ENCODE results near the gene CCDC61. TPM values are rescaled to one million over a fixed set of nuclear protein-coding genes. Genes with fewer than 3 reads are reported as not detected.

The CCDC61 gene
- total RNA-seq, 1 donor = 0.94 TPM

DNA sequence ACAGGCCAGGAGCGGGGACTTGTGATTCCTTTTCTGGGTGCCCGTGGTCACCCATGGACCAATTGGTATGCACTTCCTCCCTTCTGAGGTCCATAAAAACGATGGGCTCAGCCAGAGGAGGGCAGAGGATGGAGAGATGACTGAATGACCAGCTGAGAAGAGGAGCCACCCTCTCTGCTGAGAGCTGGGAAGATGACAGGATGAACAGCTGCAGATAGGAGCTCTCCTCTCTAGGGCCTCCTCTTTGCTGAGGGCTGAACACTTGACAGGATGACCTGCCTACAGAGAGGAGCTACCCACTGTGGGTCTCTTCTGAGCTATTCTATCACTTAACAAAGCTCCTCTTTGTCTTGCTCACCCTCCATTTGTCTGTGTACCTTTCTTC lies 41.5 kb downstream of the CCDC61 start:
- Histone ChIP-seq H3K9me3 (ENCODE audit: low read depth, low read length) (no peaks in the 10 kb centered on the region), H3K27me3 (ENCODE audit: insufficient read depth, low read length) (peaks cover 4% of the 10 kb centered on the region), H3K4me1 (ENCODE audit: insufficient read depth, low read length) (no peaks in the 10 kb centered on the region), H3K4me3 (ENCODE audit: low read length) (no peak overlapping the region)

DNA sequence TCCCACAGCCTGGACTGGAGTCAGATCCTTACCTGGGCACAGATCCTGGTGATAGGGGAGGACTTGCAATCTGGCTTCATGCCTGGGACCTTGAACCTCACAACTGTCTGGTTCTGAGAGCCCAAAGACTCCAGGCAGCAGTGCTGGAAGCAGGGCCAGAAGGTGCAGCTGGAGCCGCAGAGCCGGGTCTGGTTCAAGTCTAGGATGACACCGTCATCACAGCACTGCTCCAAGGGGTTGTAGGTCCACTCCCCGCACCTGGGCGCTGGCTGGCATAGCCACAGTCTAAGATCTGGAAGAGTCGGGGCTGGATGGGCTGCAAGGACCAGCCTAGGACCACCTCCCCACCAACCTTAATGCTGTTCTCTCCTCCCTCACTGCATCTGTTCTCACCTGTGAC lies 44.9 kb downstream of the CCDC61 start:
- Histone ChIP-seq H3K9me3 (ENCODE audit: low read depth, low read length) (no peaks in the 10 kb centered on the region), H3K4me3 (ENCODE audit: low read length) (no peak overlapping the region), H3K27me3 (ENCODE audit: insufficient read depth, low read length) (peaks cover 7% of the 10 kb centered on the region), H3K4me1 (ENCODE audit: insufficient read depth, low read length) (no peaks in the 10 kb centered on the region)

DNA sequence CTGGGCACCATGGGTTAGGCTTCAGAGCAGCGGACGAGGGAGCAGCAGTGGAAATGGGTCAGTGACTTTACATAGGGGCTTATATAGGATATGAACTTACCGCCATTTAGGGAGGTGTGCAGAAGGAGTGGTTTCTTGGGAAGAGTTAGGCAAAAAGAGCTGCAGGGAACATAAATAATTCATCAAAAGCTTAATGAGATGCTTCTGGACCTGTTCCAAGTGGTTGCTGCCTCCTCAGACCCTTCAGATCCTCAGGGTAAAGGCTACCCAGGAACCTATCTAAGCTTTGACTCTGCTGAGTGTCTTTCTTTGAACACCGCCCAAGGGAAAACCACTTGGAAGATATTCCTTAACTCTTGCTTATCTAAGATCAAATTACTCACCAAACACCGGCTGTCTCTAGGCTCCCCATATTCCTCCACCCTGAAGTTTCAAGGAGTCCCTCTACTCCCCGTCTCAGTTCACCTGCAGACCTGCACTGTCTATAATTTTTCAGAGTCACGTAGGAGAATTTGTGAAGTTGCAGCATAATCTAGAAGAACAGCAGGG lies 45.8 kb downstream of the CCDC61 start, which contains the start of gene IGFL4:
IGFL4 (minus strand) TSS at position 51 of the 549 bp plus-strand sequence; CDS start at position 11, 40 bp downstream.
- no peaks in the 10 kb centered on the region for H3K9me3 ChIP-seq (ENCODE audit: low read depth, low read length)
- H3K4me1 ChIP-seq (ENCODE audit: insufficient read depth, low read length) = no peaks in the 10 kb centered on the region
- H3K4me3 ChIP-seq (ENCODE audit: low read length) = no peak within 1 kb of the TSS
- H3K27me3 ChIP-seq (ENCODE audit: insufficient read depth, low read length) = peaks cover 10% of the 10 kb centered on the region

DNA sequence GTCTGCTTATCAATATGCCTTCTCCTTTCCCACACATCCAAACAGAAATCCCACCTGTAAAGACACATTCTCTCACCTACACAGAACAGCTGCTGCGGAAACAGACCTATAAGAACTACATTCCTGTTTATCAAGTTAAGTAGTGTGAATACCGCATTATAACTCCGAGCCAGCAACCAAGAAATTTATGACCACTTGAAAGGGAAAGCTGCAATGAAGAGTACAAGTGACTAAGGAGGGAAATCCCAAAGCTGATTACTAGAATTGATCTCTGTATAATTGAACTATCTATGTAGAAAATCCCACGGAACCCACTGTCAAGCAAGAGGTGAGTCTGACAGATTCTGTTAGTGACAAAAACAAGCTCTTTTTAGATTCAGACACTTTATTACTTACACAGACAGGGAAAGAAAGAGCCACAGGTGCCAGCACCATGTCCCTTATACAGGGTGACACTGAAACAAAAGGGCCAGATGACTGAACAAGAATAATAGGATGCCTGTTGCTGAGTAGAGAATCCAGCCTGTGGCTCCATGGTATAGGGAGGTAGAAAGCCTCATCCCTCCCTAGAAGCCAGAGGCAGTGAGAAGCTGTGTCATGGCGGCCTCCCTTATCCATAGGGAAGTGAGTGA lies 47.1 kb downstream of the CCDC61 start:
- H3K4me3 ChIP-seq (ENCODE audit: low read length) = no peak overlapping the region
- H3K4me1 ChIP-seq (ENCODE audit: insufficient read depth, low read length) = no peaks in the 10 kb centered on the region
- H3K9me3 ChIP-seq (ENCODE audit: low read depth, low read length) = no peaks in the 10 kb centered on the region
- H3K27me3 ChIP-seq (ENCODE audit: insufficient read depth, low read length) = peaks cover 15% of the 10 kb centered on the region

DNA sequence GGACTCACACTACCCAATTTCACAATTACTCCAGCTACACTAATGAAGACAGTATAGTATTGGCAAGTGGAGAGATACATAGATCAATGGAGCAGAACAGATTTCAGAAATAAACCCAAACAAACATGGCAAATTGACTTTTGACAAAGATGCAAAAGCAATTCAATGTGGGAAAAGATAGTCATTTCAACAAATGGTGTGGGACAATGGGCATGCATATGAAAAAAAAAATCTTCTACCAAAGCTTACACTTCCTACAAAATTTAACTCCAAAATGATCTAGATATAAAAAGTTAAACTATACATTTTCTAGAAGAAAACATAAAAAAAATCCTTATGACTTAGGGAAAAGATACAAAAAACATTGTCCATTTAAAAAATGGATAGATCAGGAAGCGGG lies 48.3 kb downstream of the CCDC61 start:
- H3K27me3 ChIP-seq (ENCODE audit: insufficient read depth, low read length) = peaks cover 18% of the 10 kb centered on the region
- no peaks in the 10 kb centered on the region for H3K9me3 ChIP-seq (ENCODE audit: low read depth, low read length)
- no peaks in the 10 kb centered on the region for H3K4me1 ChIP-seq (ENCODE audit: insufficient read depth, low read length)
- H3K4me3 ChIP-seq (ENCODE audit: low read length) = no peak overlapping the region

DNA sequence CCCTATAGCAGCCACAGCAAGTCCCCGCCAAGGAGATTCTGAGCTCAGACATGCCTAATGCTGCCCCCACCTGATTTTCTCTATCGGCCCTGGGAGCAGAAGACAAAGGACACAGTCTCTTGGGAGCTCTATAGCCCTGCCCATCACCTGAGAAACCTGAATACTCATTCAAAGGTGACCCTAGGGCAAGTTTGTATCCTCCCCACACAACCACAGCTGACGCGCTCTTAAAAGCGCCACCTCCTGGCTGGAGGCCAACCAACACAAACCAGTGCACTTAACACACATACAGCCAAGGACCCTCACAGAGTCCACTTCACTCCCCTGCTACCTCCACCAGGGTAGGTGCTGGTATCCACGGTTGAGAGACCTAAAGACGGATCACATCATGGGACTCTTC lies 54.3 kb downstream of the CCDC61 start:
- Histone ChIP-seq H3K27me3 (ENCODE audit: insufficient read depth, low read length) (peaks cover 30% of the 10 kb centered on the region), H3K4me3 (ENCODE audit: low read length) (no peak overlapping the region), H3K9me3 (ENCODE audit: low read depth, low read length) (no peaks in the 10 kb centered on the region), H3K4me1 (ENCODE audit: insufficient read depth, low read length) (no peaks in the 10 kb centered on the region)

DNA sequence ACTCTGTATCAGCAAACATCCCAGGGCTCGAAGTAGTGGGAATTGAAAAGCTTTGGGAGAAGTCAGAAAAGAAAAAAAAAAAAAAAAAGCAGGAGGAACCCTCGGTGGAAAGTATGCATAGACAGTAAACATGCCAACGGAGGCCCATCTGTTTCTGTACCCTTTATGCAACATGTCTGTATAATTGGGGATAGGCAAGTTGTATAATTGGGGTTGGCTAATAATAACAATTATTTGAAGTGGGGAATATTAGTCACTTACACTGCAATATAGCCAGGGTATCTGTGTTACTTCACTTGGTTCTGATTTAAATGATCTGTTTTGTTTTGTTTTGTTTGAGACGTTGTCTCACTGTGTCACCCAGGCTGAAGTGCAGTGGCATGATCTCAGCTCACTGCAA lies 57.6 kb downstream of the CCDC61 start:
- H3K4me1 ChIP-seq (ENCODE audit: insufficient read depth, low read length) = no peaks in the 10 kb centered on the region
- no peak overlapping the region for H3K4me3 ChIP-seq (ENCODE audit: low read length)
- H3K27me3 ChIP-seq (ENCODE audit: insufficient read depth, low read length) = peaks cover 27% of the 10 kb centered on the region
- no peaks in the 10 kb centered on the region for H3K9me3 ChIP-seq (ENCODE audit: low read depth, low read length)

DNA sequence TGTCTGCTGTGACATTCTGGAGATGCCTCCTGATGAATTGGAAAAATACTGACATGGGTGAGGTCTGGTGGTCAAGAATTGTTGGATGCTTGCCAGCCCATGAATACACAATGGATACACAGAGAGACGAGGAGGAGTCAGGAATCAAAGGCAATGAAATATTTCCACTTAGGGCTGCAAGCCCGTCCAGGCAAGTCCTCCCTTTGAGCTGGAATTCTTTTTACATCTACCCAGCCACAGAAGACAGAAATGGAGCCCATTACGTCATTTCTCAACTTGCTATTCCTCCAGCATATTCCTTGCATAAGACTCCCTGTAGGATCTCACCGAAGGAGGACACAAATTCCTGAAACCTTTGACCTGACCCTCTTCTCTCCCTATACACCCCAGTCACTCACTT lies 61.3 kb downstream of the CCDC61 start:
- H3K4me1 ChIP-seq (ENCODE audit: insufficient read depth, low read length) = no peaks in the 10 kb centered on the region
- peaks cover 26% of the 10 kb centered on the region for H3K27me3 ChIP-seq (ENCODE audit: insufficient read depth, low read length)
- no peak overlapping the region for H3K4me3 ChIP-seq (ENCODE audit: low read length)
- H3K9me3 ChIP-seq (ENCODE audit: low read depth, low read length) = peaks cover 9% of the 10 kb centered on the region

DNA sequence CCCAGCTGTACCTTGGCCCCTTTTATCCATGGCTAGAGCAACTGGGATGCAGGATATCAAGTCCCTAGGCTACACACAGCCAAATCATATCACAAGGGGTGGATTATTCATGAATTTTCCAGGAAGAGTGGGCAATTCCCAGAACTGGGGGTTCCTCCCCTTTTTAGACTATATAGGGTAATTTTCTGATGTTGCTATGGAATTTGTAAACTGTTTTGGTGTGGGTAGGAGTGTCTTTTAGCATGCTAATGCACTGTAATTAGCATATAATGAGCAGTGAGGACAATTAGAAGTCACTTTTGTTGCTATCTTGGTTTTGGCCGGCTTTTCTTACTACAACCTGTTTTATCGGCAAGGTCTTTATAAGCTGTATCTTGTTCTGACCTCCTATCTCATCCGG lies 63.5 kb downstream of the CCDC61 start:
- Histone ChIP-seq H3K4me3 (ENCODE audit: low read length) (no peak overlapping the region), H3K27me3 (ENCODE audit: insufficient read depth, low read length) (peaks cover 31% of the 10 kb centered on the region), H3K4me1 (ENCODE audit: insufficient read depth, low read length) (no peaks in the 10 kb centered on the region), H3K9me3 (ENCODE audit: low read depth, low read length) (peaks cover 9% of the 10 kb centered on the region)

DNA sequence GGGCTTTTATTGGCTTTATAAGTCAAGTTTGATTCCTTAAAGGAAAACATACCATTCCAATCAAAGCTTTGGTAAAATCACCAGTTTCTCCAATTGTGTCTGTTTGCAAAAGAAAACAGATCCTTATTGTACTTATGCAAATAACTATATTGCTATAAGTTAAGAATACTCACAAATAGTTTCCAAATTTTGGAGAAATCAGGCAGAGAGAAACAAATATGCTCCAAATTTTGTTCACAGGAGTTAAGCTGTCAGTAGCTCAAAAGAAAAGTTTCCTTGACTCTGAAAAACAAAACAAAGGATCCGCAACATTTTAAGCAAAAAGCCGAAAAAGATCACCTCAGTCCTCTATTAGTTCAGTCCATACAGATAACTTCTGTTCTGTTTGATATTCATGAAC lies 64.7 kb downstream of the CCDC61 start:
- H3K4me1 ChIP-seq (ENCODE audit: insufficient read depth, low read length) = no peaks in the 10 kb centered on the region
- H3K9me3 ChIP-seq (ENCODE audit: low read depth, low read length) = peaks cover 9% of the 10 kb centered on the region
- no peak overlapping the region for H3K4me3 ChIP-seq (ENCODE audit: low read length)
- peaks cover 27% of the 10 kb centered on the region for H3K27me3 ChIP-seq (ENCODE audit: insufficient read depth, low read length)

DNA sequence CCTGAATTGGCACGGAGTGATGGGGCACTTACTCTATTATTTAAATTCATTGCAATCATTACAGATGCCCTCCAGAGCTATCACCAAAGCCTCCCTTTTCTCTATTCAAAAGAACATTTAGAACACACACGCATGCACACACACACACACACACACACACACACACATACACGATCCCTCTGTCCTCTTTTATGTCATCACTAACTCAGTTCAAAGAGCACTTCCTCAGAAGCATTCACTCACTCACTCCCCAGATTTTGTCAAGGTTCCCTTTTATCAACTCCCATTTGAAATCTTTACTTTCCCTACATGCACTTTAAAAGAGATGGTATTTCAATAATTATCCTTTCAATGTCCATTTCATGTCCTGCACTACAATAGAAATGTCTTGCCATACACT lies 67.9 kb downstream of the CCDC61 start:
- Histone ChIP-seq H3K9me3 (ENCODE audit: low read depth, low read length) (peaks cover 9% of the 10 kb centered on the region), H3K4me3 (ENCODE audit: low read length) (no peak overlapping the region), H3K4me1 (ENCODE audit: insufficient read depth, low read length) (no peaks in the 10 kb centered on the region), H3K27me3 (ENCODE audit: insufficient read depth, low read length) (peaks cover 44% of the 10 kb centered on the region)

DNA sequence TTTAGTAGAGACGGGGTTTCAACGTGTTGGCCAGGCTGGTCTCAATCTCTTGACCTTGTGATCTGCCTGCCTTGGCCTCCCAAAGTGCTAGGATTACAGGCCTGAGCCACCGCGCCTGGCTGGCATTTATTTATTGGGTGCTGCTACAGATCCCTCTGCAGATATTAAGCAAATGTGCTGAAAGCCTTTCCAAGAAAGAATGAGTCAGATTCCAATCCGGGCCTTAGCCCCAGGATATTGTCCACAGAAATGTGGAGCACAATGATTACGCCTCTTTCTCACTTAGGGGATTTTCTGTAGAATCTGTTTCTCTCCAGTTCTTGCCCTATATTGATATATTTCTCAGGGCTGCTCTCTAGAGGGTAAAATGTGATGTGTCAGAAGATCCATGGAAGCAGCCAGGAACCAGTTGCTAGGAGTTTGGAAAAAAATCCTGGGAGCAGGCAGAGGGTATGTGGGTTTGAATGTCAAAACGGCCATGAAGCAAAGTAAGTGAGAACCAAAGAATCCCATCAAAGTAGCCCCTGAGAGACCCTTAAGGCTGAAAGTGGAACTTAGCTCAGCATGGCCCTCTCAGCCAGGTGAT lies 70.3 kb downstream of the CCDC61 start:
- H3K9me3 ChIP-seq (ENCODE audit: low read depth, low read length) = peaks cover 1% of the 10 kb centered on the region

DNA sequence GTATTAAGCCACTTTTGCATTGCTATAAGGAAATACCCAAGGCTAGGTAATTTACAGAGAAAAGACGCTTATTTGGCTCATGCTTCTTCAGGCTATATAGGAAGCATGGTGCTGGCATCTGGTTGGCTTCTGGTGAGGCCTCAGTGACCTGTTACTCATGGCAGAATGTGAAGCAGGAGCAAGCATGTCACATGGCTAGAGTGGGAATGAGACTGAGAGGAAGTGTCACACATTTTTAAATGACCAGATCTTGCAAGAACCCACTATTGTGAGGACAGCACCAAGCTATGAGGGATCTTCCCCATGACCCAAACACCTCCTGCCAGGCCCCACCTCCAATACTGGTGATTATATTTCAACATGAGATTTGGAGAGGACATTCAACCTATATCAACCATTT lies 71.2 kb downstream of the CCDC61 start:
- Histone ChIP-seq H3K27me3 (ENCODE audit: insufficient read depth, low read length) (peaks cover 61% of the 10 kb centered on the region), H3K4me1 (ENCODE audit: insufficient read depth, low read length) (peaks cover 8% of the 10 kb centered on the region), H3K4me3 (ENCODE audit: low read length) (no peak overlapping the region), H3K9me3 (ENCODE audit: low read depth, low read length) (no peaks in the 10 kb centered on the region)

More for the DNA sequence above, 70.3 kb downstream of the CCDC61 start:
- peaks cover 8% of the 10 kb centered on the region for H3K4me1 ChIP-seq (ENCODE audit: insufficient read depth, low read length)
- no peak overlapping the region for H3K4me3 ChIP-seq (ENCODE audit: low read length)
- H3K27me3 ChIP-seq (ENCODE audit: insufficient read depth, low read length) = peaks cover 55% of the 10 kb centered on the region

DNA sequence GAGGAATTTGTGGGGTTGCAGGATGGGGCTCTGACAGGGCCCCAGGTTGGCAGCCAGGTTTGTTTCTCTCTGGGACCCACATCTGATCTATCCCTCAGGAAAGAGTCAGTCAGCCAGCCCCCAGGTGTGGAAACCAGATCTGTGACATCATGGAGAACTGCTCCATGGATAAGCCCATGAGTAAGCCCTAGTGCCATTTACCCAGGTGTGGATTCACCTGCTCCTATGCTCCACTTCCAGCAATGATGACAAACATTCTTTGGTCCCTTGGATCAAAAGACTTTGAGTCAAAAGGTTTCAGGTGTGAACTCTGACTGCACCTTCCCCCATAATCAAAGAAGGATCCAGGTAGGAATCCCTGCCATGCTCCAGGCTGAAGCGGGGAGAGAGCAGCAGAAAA lies 72.4 kb downstream of the CCDC61 start:
- Histone ChIP-seq H3K4me3 (ENCODE audit: low read length) (no peak overlapping the region), H3K27me3 (ENCODE audit: insufficient read depth, low read length) (peaks cover 62% of the 10 kb centered on the region)

More for the DNA sequence above, 72.4 kb downstream of the CCDC61 start:
- Histone ChIP-seq H3K4me1 (ENCODE audit: insufficient read depth, low read length) (peaks cover 8% of the 10 kb centered on the region), H3K9me3 (ENCODE audit: low read depth, low read length) (no peaks in the 10 kb centered on the region)

All from mononuclear cell (primary cell).